Kidney glomerular epithelial cell (primary cell): Measurements from ENCODE around the gene KLHL13.
A peak's percentile ranks its signal among the peaks of the same experiment; 100 is the strongest.
"Not testable (repeated sequence)": the region's sequence is repeated elsewhere in the genome, so short reads cannot be mapped to it uniquely, and the experiment has no call there.

ENCODE experiments used
- DNase-seq: peaks from one replicate; lab custom pipeline; 2025; lab: John Stamatoyannopoulos, UW

Gene KLHL13

DNA sequence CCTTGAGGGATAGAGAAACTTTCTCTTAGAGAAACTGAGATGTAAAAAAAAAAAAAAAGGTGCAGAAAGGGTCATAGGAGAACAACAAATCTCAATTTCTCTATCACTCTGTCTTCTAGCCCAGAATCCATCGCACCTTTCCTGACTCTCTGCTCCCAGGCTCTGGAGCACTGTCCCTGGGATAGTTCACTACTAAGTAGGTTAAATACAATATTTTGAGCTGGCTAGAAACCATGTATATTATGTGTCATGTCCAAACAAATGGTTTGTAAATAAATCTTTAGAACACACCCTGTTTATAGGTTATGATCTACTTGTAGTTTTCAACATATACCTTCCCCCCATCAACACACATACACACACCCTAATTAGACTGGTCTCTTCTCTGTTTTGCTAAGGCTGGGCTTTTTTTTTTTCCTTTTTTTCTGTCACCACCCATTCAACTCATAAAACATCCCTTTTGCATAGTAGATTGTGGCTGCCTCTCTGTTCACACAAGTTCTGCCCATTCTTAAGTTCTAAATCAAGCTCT, 124.4 kb downstream of the KLHL13 start:
- DNase-seq, result no peak

DNA sequence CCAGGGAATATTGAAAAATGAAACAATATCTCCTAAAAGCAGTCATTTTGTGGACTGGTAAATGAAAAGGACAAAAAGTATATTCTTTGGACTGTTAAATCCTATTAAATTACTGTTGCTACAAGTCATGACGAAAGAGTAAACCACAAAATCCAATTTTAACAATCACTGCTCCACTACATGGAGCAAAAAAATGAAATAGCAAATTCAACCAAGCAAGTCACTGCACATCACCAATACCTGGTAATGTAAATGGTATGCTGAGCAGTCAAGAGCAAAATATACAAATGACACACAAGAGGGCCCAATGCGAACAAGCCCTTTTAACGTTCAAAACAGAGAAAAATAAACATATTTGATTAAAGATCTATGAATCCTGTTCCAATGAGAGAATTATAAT, 126.2 kb downstream of the KLHL13 start:
- DNase-seq, result peak; percentile 50

DNA sequence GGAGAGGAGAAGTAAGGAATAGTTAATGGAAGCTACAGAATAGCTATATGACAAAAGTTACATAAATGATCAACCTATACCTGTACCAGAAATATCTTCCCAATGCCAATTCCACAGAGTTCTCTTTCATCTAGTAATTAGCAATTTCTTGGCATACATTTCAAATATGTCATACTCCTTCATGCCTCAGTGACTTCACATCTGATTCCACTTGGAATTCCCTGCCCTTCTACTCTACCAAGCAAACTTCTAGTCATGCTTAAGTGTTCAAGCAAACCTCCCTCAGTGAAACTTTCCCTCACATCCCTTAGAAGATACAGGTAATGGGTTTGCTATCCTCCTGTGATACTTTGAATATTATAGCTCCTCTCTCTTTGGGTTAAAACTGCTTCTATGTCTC, 127.1 kb downstream of the KLHL13 start:
- peak; percentile 49 for DNase-seq

DNA sequence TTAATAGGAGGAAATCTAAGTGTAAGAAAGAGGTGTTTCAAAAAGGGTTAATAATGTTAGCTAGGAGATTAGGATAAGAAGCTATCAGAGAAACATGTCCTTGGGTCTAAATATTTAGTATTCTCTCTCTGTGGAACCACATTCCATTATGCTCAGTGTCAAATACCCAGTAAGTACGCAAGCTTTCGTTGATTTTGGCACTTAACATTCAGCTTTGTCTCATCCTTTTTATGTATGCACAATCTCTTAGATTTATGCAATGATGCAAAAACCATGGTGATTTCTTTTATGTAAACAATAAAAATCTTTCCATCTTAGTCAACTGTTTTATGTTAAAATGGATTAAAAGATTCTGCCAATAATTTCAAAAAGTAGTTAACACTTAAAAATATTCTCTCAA, 129.2 kb downstream of the KLHL13 start:
- DNase-seq, result no peak

DNA sequence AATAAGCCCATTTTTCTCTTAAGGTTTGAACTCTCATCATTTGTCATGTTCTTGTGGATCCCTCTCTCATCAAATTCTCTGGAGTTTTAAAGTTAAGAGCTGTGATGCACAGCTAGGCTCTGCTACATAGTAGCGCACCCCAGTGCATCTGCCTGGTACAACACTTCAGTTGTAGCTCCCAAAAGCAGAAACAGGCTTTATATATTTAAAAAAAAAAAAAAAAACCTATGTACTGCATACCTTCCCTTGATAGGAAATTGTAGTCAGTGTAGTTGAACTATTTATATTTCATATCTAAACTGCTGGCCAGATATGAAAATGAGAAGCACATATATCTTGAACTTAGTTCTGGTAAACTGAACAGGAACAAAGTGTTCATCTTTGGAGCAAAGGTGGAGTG, 131.4 kb downstream of the KLHL13 start:
- DNase-seq, result no peak

DNA sequence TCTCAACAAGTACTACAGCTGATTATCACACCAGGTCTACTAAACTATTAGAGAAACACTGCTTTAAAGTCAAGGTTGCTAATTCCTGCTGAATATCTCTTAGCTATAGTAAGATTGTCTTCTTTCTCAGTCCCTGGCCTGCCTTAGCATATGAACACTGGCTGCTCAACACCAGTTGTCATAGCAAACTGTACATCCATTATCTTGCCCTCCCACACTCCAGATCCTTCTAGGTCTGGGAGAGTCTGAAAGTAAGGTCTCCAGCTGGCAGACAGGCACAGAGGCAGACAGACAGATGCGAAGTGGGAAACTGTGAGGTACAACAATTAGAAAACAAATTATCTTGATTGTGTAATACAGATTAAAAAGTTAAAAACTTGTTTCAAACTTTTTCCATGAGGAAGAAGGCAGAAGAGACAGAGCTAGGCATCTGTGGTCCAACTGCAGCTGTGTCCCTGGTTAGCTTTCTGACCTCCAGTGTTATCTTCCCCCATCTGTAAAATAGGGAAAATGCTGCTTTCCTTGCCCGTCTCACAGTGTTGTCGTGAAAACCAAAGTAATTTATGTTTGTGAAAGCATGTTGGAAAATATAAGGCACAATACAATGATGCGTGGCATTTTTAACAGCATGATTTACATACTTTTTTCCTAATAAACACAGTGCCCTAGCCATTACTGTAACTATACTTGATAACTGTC, 133.8 kb downstream of the KLHL13 start:
- no peak for DNase-seq

DNA sequence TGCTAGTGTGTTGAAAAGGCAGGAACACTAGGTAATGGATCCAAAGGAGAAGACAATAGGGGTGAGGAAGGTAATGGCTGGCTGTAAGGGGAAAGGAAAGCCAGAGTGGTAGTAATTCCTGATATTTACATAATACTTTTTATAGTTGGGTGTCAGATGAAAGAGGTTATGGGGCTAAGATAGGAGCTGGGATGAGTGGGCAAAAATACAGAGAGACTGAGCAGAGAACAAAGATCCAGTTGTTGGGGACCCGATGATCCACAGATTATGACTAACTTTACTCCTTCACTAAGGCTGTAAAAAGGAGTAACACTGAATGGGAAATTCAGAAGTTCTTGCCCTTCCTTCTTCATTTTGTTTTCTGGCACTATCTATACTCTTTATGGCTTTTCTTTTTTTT, 138.2 kb downstream of the KLHL13 start:
- DNase-seq, result no peak

DNA sequence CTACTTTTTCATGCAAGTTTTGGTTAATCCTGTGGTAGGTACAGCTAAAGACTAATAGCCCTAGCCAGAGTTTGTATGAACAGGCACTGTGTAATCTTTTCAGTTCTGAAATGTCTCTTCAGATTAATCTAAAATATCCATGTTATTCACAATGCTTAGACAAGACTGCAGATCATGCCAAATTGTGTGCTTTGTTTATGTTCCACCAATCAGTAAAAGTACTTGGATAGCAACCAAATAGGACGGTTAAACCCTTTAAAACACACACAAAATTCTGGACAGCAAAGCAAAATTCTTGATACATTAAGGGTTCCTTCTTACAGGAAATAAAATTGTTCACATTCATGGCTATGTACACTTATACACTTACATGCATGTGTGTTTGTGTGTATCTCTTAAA, 139.1 kb downstream of the KLHL13 start:
- DNase-seq, result no peak

DNA sequence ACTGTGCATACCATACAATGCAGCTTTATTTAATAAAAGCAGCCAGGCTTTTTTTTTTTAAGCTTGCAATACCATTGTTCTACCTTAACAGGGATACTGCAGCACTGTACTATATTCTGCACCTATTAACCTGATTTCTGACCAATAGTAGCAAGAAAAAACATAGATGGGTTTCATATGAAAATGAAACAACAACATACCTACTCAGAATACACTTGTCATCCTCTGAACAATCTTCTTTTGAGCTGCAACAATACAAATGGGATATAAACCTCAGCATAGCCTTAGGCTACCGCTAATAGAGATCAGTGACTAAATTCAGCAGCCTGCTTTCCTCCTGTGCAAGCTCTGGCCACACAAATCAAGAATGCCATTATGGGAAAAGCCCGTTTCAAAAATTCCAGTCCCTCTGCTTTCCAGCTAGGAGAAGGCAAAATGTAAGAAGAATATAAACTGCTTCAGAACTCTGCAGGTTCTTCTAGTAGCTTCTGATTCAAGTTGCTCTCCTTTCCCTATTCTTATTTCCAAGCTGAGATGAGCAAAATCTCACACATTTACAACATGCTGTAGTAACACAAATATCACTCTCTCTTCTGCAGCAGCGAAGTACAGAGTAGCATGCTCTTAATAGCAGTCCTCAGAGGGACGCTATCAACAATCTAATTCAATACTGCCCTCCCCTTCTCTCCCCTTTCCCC, 143.4 kb downstream of the KLHL13 start:
- DNase-seq, result no peak

DNA sequence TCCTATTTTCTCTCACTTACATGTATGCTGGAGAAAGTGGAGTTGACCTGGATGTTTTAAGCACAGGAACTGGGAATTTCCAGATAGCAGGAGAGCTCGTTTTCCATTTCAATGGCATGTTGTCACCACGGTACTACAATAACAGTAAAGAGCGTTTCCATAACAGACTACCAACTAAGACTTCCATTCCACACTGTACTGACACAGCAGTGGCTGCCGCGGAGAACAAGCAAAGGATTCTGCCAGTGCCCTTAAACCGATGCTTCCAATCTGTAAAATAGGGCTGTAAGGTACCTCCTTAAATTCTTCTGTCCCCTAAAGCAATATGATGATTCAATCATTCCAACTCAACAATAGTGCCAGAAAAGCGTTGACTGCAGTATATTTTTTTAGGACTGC, 143.9 kb downstream of the KLHL13 start:
- peak; percentile 55 for DNase-seq

DNA sequence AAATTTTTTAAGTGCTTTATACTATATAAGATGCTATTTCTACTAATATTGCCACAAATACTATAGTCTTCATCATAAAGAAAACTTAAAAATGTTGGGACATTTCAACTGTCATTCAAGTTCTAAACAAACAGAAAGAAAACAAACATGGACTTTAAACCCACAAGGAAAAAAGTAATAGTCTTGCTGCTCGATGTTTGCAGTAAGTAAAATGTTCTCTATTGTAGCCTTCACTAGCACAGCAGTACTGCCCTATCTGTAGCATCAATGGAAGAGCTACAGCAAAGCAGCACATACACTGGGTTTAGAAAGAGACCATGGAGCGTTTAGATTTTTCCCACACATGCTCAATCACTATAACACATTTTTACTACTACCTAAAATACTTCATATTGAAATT, 146.8 kb downstream of the KLHL13 start:
- no peak for DNase-seq

DNA sequence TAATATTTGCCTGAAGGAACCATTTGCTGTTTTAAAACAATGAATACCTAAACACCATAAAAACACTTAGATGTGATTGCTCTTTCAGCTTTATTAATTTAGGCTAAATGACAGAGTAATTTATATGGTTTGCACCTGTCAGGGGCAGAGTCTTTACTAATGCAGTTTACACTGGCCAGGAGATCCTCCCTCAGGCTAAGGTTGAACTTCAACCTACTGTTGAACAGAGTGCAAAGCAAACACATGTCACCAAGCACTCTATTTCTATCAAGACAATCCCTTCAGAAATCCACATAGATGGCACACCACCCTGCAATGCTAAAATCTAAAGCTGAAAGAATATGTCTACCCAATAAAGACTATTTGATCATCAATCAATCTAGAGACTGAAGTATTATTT, 147.3 kb downstream of the KLHL13 start:
- DNase-seq, result no peak

DNA sequence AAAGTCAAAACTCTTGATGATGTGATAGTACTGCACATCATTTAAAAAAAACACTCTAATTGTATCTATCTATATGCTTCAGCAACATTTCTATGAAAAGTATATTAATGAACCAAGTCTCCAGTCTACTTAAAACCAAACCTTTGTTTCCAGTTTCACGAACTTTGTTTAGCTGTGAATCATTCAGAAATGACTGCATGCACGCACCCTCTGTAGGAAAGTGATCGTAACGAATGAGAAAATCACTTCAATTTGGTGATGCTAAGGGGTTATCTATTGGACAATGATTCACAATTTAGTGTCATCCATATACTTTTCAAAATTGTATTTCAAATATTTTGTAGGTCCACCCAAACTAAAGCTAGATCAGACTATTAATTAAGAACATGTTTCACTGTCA, 157.6 kb downstream of the KLHL13 start:
- DNase-seq, result no peak

DNA sequence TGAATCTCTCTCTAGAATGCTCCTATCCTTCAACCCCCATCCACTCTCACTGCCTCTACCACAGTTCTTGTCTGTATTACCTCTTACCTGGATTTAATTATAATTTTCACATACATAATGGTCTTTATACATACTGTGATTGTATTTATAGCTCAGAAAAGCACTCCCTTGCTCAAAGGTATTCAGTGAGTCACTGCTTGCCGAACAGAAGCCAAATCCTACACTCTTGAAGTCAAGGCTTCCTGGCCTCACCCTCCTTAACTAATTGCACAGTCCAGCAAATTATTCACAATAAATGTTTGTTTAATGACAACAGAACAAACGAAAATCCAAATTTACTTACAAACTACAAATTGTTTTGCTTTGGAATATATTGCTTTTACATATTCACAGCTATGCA, 159.5 kb downstream of the KLHL13 start:
- DNase-seq, result no peak

DNA sequence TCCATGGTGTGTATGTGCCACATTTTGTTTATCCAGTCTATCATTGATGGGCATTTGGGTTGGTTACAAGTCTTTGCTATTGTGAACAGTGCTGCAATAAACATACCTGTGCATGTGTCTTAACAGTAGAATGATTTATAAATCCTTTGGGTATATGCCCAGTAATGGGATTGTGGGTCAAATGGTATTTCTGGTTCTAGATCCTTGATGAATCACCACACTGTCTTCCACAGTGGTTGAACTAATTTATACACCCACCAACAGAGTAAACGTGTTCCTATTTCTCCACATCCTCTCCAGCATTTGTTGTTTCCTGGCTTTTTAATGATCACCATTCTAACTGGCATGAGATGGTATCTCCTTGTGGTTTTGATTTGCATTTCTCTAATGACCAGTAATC, 177.3 kb downstream of the KLHL13 start:
- DNase-seq, result not testable (repeated sequence)

DNA sequence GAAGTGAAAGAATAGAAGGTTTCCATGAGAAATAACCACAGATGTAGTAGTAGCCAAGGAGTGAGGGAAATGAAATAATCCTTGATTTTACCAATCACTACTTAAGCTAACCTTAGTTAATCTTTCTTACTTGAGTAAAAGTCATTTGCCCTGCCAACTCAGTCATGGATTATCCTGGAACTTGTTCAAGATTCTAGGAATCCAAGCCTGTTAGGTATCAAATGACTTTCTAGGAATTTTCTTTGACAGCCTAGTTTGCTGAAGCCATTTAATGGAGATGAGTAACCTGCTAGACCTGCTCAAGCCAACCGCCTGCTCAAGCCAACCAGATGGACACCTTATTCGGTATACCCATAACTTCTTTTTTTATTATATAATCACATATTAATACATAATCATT, 180.5 kb downstream of the KLHL13 start:
- no peak for DNase-seq

DNA sequence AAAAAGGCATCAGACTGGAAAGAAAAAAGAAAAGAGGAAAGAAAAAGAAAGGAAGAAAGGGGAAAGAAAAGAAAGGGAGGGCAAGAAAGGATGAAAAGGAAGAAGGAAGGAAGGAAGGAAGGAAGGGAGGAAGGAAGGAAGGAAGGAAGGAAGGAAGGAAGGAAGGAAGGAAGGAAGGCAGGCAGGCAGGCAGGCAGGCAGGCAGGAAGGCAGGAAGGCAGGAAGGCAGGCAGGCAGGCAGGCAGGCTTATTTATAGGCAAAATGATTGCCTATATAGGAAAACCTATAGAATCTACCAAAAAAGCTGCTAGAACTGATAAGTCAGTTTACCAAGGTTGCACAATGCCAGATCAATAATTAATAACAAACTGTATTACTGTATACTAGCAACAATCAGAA, 186.5 kb downstream of the KLHL13 start:
- DNase-seq, result not testable (repeated sequence)

DNA sequence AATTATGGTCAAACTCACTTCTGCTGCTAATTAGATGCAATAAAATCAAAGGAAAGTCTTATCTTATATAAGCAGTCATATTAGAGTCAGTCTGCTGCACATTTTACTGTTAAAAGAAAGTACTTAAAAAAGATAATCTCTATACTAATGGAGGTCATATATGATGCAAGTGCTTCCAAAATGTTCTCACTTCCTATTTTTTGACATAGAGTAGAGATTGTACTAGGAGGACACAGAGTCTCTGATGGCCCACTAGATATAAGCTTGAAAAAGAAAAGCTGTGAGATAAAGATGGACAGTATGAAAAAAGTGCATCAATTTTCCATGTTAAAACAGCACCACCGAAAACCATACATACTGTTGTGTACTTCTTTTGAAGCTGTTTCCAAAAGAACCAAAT, 196.9 kb downstream of the KLHL13 start:
- DNase-seq, result no peak

DNA sequence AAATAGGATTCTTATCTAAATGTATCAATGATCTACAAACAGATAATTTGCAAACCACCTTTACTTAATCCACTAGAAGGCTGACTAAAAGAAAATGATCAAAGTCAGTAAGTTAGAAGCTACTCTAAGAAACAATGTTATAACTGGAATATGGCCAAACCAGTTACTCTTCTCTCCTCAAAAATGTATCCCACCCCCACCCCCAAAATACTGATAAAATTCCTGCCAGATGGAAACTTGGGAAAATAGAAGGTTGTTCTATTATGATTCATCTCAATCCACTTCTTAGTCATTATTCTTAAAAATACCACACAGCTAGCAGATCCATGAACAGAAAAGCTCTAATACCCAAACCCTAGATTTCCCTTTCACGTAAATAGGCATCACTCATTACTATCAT, 206.4 kb downstream of the KLHL13 start:
- peak; percentile 1 for DNase-seq

DNA sequence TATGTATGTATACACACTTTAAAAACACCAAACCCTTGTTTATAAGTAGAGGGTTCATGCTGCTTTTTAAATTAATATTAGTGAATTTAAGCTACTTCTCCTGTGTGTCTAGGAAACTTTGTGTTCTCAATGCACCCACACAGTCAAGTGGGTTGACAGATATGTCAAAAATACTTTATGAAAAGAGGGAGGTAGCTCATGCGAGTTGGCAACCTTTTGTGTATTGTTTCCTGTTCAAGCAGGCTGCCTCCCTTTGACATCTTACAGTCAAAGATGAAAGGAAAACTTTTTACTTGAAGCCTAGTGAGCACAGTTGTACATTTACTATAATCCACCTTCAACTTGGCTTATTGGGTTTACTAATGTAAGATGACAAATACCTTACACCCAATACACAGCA, 218.4 kb downstream of the KLHL13 start:
- DNase-seq, result no peak

DNA sequence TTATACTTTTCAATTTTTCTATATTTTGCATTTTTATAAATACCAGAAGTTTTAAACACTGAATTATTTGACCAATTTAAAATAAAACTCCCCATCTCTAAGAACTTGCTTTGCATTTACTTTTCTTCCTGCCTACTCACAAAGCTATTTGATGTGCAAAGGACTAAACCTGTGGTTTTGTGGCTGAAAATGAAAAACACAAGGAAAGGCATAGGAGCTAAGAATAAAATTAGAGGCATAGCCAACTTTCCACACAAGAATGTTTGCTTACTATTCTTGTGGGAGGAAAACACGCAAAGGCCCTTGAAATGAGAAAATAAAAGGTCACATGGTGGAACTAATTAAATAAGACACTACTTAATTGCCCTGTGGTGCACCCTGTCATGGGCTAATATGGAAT, 221.2 kb downstream of the KLHL13 start:
- no peak for DNase-seq

DNA sequence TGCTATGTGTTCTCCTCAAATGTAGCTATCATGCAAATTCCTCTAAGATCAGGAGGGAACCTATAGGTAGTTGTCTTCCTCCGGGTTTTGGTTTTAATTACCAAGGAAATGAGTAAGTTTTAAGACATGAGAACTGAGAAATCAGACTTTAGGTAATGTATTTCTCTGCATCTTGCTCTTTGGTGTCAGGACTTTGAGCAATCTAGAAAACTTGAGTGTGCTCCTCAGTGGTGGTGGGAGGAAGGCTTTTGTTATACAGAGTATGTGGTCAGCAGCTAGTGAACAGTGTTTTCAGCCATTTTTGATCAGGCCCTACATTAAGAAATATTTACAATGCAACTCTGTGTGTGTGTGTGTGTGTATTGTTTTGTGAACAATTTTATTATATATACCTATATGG, 224.1 kb downstream of the KLHL13 start:
- no peak for DNase-seq

DNA sequence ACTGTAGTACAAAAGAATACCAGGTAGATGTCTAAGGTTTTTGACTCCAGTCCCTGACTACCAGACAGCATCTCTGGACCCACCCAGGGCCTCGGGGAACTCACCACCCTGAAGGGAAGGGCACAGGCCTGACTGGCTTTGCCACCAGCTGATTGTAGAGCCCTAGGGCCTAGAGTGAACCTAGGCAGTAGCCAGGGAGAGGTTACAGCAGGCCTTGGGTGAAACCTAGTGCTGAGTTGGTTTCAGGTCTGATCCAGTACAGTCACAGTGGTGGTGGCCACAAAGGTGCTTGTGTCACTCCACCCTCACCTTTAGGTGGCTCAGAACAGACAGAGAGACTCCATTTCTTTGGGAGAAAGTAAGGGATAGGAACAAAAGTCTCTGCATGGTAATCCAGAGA, 244.8 kb downstream of the KLHL13 start:
- DNase-seq, result no peak

DNA sequence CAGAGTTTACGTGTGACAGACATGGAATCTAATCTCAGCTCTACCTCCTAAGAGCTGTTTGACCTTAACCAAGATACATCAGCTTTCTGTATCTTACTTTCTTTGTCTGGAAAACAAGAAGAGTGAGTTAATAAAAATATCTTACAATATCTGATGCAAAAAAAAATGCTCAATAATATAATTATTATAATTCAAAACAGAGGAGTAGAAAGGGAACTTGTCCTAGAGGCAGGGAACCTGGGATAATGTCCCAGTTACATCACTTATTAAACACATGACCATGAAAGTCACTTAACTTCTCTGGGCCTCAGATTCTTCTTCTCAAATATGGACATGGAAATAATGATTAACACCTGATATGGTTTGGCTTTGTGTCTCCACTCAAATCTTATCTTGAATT, 256.1 kb downstream of the KLHL13 start:
- DNase-seq, result no peak
